SK-N-SH (cell line): ENCODE measurements around the gene ZNF865. TPM values are rescaled to one million over a fixed set of nuclear protein-coding genes. Genes with fewer than 3 reads are reported as not detected.
"Not testable (repeated sequence)": the region's sequence is repeated elsewhere in the genome, so short reads cannot be mapped to it uniquely, and the experiment has no call there.

ENCODE experiments used
- CTCF ChIA-PET: fragments of 300-600, 350-600 bp; formaldehyde crosslinking; extraction: SDS; loops from one replicate; lab custom pipeline; 2021; lab: Yijun Ruan, JAX
- POLR2A ChIA-PET: fragments of 350-600 bp; sonication (Branson Sonifier 250); formaldehyde crosslinking; extraction: SDS; loops from one replicate; lab custom pipeline; 2020; ENCODE audit warnings: antibody characterized with exemption, inconsistent platforms; lab: Yijun Ruan, JAX
- DNase-seq: peaks from one replicate; pipeline ENCODE4 v3.0.0; 2012
- H2AFZ ChIP-seq: fragments of 200-600 bp; sonication (generic); 2 replicates; pipeline ENCODE4 v1.8.1; 2016; ENCODE audit warnings: antibody characterized with exemption, mild to moderate bottlenecking, low read depth
- H3F3A ChIP-seq: fragments of 200-600 bp; sonication (generic); replicated peaks from 2 replicates; pipeline ENCODE3; 2016; ENCODE audit warnings: antibody characterized with exemption, mild to moderate bottlenecking; ENCODE audit not compliant: insufficient read depth
- H3K27ac ChIP-seq, 2 experiments: fragments of 200-500 bp in 1 of 2; fragments of 200-600 bp in 1 of 2; sonication (Bioruptor generic) in 1 of 2; sonication (generic), shearing (Covaris generic) in 1 of 2; 2 replicates each; pipeline versions ENCODE4 v1.5.1 to v1.6.1; 2014 to 2016; ENCODE audit warnings: low read depth in 2 of 2, inconsistent platforms in 1 of 2, low read length in 1 of 2, mild to moderate bottlenecking in 1 of 2, mixed read lengths in 1 of 2
- H3K27me3 ChIP-seq: fragments of 200-600 bp; sonication (generic), shearing (Covaris generic); 2 replicates; pipeline ENCODE4 v1.6.1; 2016; ENCODE audit warnings: mixed run types; ENCODE audit not compliant: insufficient read depth
- H3K36me3 ChIP-seq, 2 experiments: fragments of 200-500 bp in 1 of 2; fragments of 200-600 bp in 1 of 2; sonication (Bioruptor generic) in 1 of 2; sonication (generic) in 1 of 2; replicated peaks in 1 of 2; 2 replicates each; pipeline versions ENCODE3 to v1.5.1; 2014 to 2016; ENCODE audit warnings: low read length in 1 of 2, mild to moderate bottlenecking in 1 of 2; ENCODE audit not compliant: insufficient read depth in 2 of 2, control insufficient read depth in 1 of 2
- H3K4me1 ChIP-seq, 2 experiments: fragments of 200-500 bp in 1 of 2; fragments of 200-600 bp in 1 of 2; sonication (Bioruptor generic) in 1 of 2; sonication (generic), shearing (Covaris generic) in 1 of 2; 2 replicates each; pipeline versions ENCODE4 v1.5.1 to v1.6.1; 2014 to 2016; ENCODE audit warnings: low read depth in 1 of 2, low read length in 1 of 2, mixed run types in 1 of 2; ENCODE audit not compliant: insufficient read depth in 2 of 2, control insufficient read depth in 1 of 2
- H3K4me2 ChIP-seq: fragments of 200-600 bp; sonication (generic), shearing (Covaris generic); 2 replicates; pipeline ENCODE4 v1.6.1; 2017; ENCODE audit warnings: mixed run types
- H3K4me3 ChIP-seq, 2 experiments: fragments of 200-500 bp in 1 of 2; fragments of 200-600 bp in 1 of 2; sonication (Bioruptor generic) in 1 of 2; sonication (generic), shearing (Covaris generic) in 1 of 2; 2 replicates each; pipeline versions ENCODE4 v1.5.1 to v1.8.1; 2014 to 2016; ENCODE audit warnings: low read depth in 2 of 2, inconsistent platforms in 1 of 2, low read length in 1 of 2, mild to moderate bottlenecking in 1 of 2, mixed read lengths in 1 of 2, moderate library complexity in 1 of 2
- H3K79me2 ChIP-seq: fragments of 200-600 bp; sonication (generic); 2 replicates; pipeline ENCODE4 v1.8.1; 2017; ENCODE audit warnings: mild to moderate bottlenecking; ENCODE audit not compliant: insufficient read depth
- H3K9ac ChIP-seq: fragments of 200-600 bp; sonication (generic); 2 replicates; pipeline ENCODE4 v1.6.1; 2017; ENCODE audit warnings: mixed run types
- H3K9me2 ChIP-seq: fragments of 200-600 bp; sonication (generic); 2 replicates; pipeline ENCODE4 v1.6.1; 2017; ENCODE audit warnings: mixed run types
- H3K9me3 ChIP-seq: fragments of 200-600 bp; sonication (generic); 2 replicates; pipeline ENCODE4 v1.6.1; 2017; ENCODE audit warnings: mixed run types, mild to moderate bottlenecking, moderate library complexity
- H4K20me1 ChIP-seq: fragments of 200-600 bp; sonication (generic); 2 replicates; pipeline ENCODE4 v1.6.1; 2017; ENCODE audit warnings: mild to moderate bottlenecking, mixed run types; ENCODE audit not compliant: insufficient read depth
- CHD2 ChIP-seq: fragments of 150-350 bp; IDR thresholded peaks from 2 replicates; pipeline ENCODE4 v1.6.1; 2018; ENCODE audit warnings: low read length; ENCODE audit not compliant: partially characterized antibody
- EZH2phosphoT487 ChIP-seq: fragments of 200-600 bp; sonication (generic); IDR thresholded peaks from 2 replicates; pipeline ENCODE4 v1.6.1; 2017; ENCODE audit warnings: low read depth, mixed run types, mild to moderate bottlenecking, antibody characterized with exemption, moderate library complexity, borderline replicate concordance
- MEF2A ChIP-seq: IDR thresholded peaks from 2 replicates; pipeline ENCODE4 v1.4.0; 2012; ENCODE audit warnings: low read depth, borderline replicate concordance
- MXI1 ChIP-seq: IDR thresholded peaks from 2 replicates; pipeline ENCODE4 v1.6.1; 2012; ENCODE audit warnings: mild to moderate bottlenecking, low read depth, low read length, improper control_type of control experiment
- POLR2AphosphoS5 ChIP-seq: IDR thresholded peaks from 2 replicates; pipeline ENCODE4 v1.6.1; 2012; ENCODE audit warnings: low read depth, low read length
- RCOR1 ChIP-seq: fragments of 150-350 bp; IDR thresholded peaks from 2 replicates; pipeline ENCODE4 v1.6.1; 2017; ENCODE audit warnings: antibody characterized with exemption, low read length
- SMC3 ChIP-seq: IDR thresholded peaks from 2 replicates; pipeline ENCODE4 v1.6.1; 2012; ENCODE audit warnings: low read depth, low read length, improper control_type of control experiment
- TAF1 ChIP-seq: IDR thresholded peaks from 2 replicates; pipeline ENCODE4 v1.6.1; 2012; ENCODE audit warnings: low read depth, mild to moderate bottlenecking, low read length, moderate library complexity, borderline replicate concordance
- WGBS: methylation state at CpG from one replicate; pipeline ENCODE4 v1.1.6; 2017; ENCODE audit warnings: low lambda C conversion rate; 5-methylcytosine and 5-hydroxymethylcytosine counted together
- polyA plus RNA-seq, 3 experiments: library from polyadenylated mRNA; depleted of rRNA; stranded (reverse); fragments of >200 nt; gene quantifications; 2 replicates each; pipeline ENCODE4 v1.2.3, GENCODE V29; 2012

The ZNF865 gene
- polyA plus RNA-seq, 1 of the 3 experiments (the other 2 are of a cell fraction): 5.0 TPM

DNA sequence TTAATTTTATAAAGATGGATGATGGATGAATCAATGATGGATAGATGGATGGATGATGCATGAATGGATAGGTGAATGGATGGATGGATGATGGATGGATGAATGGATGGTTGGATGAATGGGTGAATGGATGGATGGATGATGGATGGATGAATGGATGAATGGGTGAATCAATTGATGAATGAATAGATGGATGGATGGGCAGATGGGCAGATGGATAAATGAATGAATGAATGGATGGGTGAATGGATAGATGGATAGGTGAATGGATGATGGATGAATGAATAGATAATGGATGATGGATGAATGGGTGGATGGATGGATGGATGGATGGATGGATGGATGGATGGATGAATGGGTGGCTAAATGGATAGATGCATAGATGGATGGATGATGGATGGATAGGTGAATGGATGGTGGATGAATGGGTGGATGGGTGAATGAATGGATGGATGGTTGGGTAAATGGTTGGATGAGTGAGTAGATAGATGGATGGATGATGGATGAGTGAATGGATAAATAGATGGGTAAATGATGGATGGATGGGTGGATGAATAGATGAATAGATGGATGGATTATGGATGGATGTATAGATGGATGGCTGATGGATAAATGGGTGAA, 37.6 kb upstream of the ZNF865 start:
- TF ChIP-seq MEF2A: no peak
- no peak for TF ChIP-seq POLR2AphosphoS5
- no peak for TF ChIP-seq SMC3
- TF ChIP-seq CHD2: no peak
- no peak for TF ChIP-seq EZH2phosphoT487
- TF ChIP-seq TAF1: no peak
- no peak for TF ChIP-seq MXI1
- no peak for TF ChIP-seq RCOR1
- TF ChIP-seq, all 33 proteins: peak for 0
- Histone ChIP-seq H3K9me3 (no peaks in the 10 kb centered on the region), H3K4me1 (no peaks in the 10 kb centered on the region), H3K9ac (no peak overlapping the region), H3K27ac (no peak overlapping the region), H3K4me3 (no peak overlapping the region), H3F3A (no peaks in the 10 kb centered on the region), H3K4me2 (no peak overlapping the region), H3K79me2 (no peaks in the 10 kb centered on the region), H3K27me3 (no peaks in the 10 kb centered on the region), H4K20me1 (no peaks in the 10 kb centered on the region), H3K9me2 (no peaks in the 10 kb centered on the region), H3K36me3 (no peaks in the 10 kb centered on the region), H2AFZ (no peak overlapping the region)
- ChIA-PET POLR2A (no interaction called here), CTCF (interaction anchor here (1.2 kb wide), 1 partner anchor 13 kb away, joined by 3 read pairs; the partner anchor contains the start of gene ZNF579)
- no peak for DNase-seq

DNA sequence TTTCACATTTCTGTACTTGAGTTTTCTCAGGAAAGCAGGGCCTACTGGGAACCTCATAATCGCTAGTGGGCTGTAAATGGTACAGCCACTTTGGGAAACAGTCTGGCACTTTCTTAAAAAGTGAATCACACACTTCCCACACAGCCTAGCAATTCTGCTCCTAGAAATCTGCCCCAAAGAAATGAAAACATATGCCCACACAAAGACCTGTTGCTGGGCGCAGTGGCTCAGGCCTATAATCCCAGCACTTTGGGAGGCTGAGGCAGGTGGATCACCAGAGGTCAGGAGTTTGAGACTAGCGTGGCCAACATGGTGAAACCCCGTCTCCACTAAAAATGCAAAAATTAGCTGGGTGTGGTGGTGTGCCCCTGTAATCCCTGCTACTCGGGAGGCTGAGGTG, 36.0 kb upstream of the ZNF865 start:
- WGBS: 53% methylated on average over 4 of the region's 5 CpGs
- H3K4me2 ChIP-seq, H3K9me2 ChIP-seq, H3K9me3 ChIP-seq, H3K27me3 ChIP-seq, H3F3A ChIP-seq, H3K36me3 ChIP-seq, H3K4me1 ChIP-seq, H2AFZ ChIP-seq, H4K20me1 ChIP-seq, H3K27ac ChIP-seq, DNase-seq, H3K79me2 ChIP-seq, H3K9ac ChIP-seq, H3K4me3 ChIP-seq, CTCF ChIA-PET, POLR2A ChIA-PET: not testable (repeated sequence)

DNA sequence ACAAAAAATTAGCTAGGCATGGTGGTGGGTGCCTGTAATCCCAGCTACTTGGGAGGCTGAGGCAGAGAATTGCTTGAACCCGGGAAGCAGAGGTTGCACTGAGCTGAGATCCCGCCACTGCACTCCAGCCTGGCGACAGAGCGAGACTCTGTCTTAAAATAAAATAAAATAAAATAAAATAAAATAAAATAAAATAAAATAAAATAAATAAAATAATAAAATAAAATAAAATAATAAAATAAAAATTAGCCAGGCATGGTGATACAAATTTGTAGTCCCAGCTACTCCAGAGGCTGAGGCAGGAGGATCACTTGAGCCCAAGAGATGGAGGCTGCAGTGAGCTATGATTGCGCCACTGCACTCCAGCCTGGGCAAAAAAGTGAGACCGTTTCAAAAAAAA, 31.5 kb upstream of the ZNF865 start:
- H3K27ac ChIP-seq, H3K27me3 ChIP-seq, H3K9me3 ChIP-seq, H3K4me2 ChIP-seq, H3K79me2 ChIP-seq, H3K4me1 ChIP-seq, DNase-seq, H4K20me1 ChIP-seq, H3K4me3 ChIP-seq, H3K9ac ChIP-seq, H3F3A ChIP-seq, H2AFZ ChIP-seq, H3K9me2 ChIP-seq, H3K36me3 ChIP-seq: not testable (repeated sequence)
- CTCF ChIA-PET: interaction anchor here (0.8 to 1.3 kb wide), 5 partner anchors 10 to 70 kb away, joined by 3 read pairs; no protein-coding TSS in a partner anchor
- WGBS: 90% methylated on average over 6 of the region's 6 CpGs
- POLR2A ChIA-PET: interaction anchor here (0.6 kb wide), 1 partner anchor 50 kb away, joined by 3 read pairs; no protein-coding TSS in a partner anchor
